Activated T-cell treated with anti-CD3 and anti-CD28 coated beads, Interleukin-2, amount 50 U/mL, for 48 hours (primary cell): ENCODE measurements around the gene BIN1.
"Not testable (repeated sequence)": the region's sequence is repeated elsewhere in the genome, so short reads cannot be mapped to it uniquely, and the experiment has no call there.

ENCODE experiments used
- DNase-seq, 2 experiments: peaks; one replicate each; pipeline ENCODE4 v3.0.0-alpha.2; 2020

Gene BIN1

GRCh38 chr2:127134235-127134634 is 27.3 kb upstream of the BIN1 start:
- DNase-seq, result no peak

DNA sequence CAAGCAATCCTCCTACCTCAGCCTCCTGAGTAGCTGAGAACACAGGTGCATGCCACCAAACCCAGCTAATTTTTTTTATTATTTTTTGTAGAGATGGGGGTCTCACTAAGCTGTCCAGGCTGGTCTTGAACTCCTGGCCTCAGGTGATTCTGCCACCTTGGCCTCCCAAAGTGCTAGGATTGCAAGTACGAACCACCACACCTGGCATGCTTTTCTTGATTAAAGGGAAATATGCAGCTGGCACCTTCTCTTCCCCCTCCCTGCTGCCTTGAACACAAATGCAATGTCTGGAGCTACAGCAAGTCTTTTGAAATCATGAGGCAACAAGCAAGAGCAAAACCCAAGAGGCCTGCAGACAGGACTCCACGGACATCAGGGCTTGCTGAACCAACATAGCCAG is 26.8 kb upstream of the BIN1 start:
- no peak for DNase-seq

DNA sequence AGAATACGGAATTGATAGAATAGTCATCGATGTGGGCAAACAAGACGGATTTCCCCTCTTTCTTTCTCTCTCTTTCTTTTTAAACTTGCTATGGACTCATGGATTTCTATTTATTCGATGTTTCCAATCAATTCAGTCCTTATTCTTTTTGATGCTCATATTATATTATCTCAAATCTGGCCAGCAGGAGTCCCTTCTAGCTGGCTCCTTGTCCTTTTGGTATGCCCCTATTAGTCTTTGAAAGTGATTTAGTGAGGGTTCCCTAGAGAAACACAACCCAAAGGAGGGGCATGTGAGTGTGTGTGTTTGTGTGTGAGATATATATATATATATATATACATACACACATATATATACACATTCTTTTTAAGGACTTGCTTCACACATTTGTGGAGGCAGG is 23.5 kb upstream of the BIN1 start:
- no peak for DNase-seq

GRCh38 chr2:127129937-127130336 is 23.0 kb upstream of the BIN1 start:
- no peak for DNase-seq

DNA sequence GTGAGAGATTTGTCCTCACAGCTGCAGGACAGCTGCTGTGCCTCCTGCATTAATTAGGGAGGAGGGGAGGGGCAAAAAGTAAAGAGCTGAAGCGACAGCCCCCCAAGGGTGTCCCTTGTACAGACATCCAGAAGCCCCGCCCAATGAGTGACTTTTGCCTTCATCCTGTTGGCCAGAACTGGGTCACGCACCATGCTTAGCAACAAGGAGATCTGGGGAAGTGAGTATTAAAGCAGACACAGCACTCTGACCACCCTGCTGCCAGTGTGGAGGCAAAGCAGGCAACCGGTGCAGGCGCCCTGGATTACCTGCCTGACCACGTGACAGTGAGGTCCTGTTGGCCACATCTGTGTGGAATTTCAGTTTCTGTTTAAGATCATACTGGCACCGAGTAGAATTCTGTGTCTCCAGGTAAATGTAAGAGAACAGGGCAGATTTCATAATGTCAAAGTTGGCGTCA is 21.5 kb upstream of the BIN1 start:
- no peak for DNase-seq

DNA sequence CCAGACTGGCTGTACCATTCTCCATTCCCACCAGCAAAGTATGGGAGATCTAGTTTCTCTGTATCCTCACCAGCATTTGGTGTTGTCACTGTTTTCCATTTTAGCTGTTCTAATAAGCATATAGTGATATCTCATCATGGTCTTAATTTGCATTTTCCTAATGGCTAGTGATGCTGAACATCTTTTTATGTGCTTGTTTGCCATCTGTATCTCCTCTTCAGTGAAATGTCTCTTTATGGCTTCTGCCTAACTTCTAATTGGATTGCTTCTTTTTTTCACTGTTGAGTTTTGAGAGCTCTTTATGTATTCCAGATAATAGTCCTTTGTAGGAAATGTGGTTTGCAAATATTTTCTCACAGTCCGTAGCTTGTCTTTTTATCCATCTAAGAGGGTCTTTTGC is 18.9 kb upstream of the BIN1 start:
- DNase-seq, result no peak

GRCh38 chr2:127124426-127124825 is 17.5 kb upstream of the BIN1 start:
- DNase-seq, result no peak

- no peak for DNase-seq
Measured at GRCh38 chr2:127122361-127123027, 15.5 kb upstream of the BIN1 start.

GRCh38 chr2:127121776-127122176 is 14.8 kb upstream of the BIN1 start:
- DNase-seq, result no peak

DNA sequence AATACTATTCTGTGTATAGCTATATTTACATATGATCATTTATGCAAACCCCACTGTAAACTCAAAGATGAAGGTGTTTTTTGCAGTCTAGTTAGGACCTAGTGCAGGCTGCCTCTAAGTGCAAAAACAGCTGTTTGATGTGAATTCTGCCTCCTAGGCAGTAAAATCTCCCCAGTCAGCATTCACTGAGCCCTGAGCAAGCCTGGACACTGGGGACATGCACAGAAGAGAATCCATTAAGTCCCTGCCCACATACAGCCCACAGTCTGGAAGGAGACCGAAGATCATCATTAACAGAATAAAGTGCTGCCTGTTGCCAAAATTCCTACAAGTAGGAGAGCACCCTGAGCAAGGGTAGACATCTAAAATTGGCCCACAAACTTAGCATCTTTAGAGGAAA is 14.4 kb upstream of the BIN1 start:
- no peak for DNase-seq

DNA sequence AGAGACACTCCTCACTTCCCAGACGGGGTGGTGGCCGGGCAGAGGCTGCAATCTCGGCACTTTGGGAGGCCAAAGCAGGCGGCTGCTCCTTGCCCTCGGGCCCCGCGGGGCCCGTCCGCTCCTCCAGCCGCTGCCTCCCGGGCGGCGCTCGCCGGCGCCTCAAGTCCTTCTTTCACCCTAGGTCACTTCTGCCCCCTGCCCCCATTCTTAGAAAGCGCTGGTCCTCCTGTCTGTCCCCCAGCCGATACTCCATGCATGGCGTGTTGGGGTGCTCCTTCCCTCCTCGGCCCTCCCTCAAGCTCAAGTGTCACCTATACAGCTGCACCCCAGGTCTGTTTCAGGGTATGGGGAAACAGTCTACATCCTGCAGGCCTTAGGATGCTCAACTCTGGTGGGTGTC is 13.5 kb upstream of the BIN1 start:
- DNase-seq, result not testable (repeated sequence)

DNA sequence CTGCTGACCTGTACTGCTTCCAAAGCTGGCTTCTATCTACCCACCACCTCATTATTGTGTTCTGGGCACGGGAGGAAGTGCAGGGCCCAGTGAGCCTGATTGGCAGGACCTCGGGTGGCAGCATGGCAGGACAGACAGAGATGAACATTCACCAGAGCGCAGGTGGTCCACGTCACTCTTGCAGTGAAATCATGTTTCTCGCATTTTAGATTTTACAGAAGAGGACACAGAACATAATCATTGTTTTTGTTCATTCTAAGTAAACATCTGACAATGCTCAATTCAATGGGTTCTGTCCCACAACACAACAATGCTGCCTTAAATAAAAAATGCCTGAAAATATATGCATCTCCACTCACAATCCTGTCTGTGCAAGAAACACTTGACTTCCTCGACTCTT is 11.5 kb upstream of the BIN1 start:
- DNase-seq, result no peak

- DNase-seq, result no peak
Measured at GRCh38 chr2:127118038-127118437, 11.1 kb upstream of the BIN1 start.

DNA sequence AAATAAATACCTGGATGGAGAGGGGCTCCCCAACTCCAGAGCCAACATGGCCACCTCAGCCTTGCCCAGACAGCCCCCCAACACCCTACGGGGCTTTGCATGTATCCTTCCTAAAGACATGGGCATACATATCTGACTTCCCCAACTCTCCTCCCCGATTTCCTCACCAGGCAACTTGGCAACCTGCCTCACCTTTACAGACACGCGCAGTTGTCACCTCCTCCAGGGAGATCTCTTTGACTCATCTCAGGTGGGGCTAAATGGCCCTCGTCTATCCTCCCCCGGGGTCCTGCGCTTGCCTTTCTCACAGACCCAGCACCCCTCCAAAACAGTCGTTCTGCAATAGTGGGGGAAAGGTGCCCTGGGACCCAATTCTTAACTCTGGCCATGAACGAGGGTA is 10.6 kb upstream of the BIN1 start:
- DNase-seq, result no peak

GRCh38 chr2:127115471-127116199 is 8.7 kb upstream of the BIN1 start:
- DNase-seq, result no peak

- no peak for DNase-seq
Measured at GRCh38 chr2:127110985-127111384, 4.0 kb upstream of the BIN1 start.

DNA sequence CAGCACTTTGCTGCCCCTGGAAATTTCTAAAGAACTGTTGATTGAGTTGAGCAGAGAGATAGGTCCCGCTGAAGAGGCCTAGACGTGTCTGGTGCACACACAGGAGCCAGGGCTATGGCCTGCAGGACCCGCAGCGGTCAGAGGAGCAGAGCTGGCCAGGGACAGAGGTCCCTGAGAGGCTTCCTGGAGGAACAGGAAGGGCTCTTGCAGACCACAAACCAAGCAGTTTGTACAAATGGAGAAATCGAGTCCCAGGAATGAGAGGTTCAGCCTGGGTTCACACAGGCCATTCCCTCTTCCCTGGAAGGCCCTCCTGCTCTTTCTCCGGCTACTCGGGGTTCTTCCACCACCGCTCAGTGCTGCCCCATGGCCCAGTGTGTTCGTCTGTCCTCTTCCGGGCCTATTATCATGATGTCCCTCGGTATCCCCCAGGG is 1.2 kb upstream of the BIN1 start:
- peak in 1 of 2 experiments; percentile 10 for DNase-seq

DNA sequence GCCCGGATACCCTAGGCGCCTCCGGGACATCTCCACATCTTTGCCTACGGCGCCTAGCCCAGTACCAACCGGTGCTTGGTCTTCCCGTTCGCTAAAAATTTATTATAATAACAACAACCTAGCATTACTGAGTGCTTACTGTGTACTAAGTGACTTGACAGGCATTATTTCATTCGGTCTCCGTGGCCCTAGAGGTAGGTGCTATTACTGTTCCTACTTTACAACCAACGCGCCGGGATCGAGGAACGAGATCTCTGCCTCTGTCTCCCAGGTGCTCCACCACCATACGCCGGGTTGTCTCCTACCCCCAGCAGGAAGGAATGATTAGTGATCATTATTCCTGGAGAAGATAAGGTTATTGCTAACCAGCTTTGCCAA is 657 bp upstream of the BIN1 start:
- DNase-seq, result no peak

DNA sequence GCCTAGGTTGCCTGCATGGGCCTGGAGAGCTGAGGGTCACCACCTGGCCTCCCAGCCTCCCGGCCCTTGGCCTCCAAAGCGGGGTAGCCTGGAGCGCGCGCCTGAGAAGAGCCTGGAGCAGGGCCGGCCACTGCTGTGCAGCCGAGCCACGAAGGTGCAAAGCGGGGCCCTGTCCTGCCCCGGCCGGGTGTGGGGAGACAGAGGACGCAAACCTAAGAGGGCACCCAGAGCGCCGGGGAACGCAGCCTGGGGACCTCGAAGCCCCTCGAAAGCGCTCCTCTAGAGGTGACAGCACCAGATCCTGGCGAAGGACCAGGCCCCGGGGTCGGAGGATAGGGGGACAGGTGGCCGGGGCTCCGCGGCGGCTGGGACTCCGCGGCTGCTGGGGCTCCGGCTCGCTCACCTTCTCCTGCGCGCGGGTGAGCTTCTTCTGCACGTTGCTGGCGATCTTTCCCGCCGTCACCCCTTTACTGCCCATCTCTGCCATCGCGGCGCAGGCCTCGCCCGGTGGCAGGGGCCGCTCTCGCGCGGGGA is 430 bp downstream of the BIN1 start:
- peak in 1 of 2 experiments; percentile 32 for DNase-seq

DNA sequence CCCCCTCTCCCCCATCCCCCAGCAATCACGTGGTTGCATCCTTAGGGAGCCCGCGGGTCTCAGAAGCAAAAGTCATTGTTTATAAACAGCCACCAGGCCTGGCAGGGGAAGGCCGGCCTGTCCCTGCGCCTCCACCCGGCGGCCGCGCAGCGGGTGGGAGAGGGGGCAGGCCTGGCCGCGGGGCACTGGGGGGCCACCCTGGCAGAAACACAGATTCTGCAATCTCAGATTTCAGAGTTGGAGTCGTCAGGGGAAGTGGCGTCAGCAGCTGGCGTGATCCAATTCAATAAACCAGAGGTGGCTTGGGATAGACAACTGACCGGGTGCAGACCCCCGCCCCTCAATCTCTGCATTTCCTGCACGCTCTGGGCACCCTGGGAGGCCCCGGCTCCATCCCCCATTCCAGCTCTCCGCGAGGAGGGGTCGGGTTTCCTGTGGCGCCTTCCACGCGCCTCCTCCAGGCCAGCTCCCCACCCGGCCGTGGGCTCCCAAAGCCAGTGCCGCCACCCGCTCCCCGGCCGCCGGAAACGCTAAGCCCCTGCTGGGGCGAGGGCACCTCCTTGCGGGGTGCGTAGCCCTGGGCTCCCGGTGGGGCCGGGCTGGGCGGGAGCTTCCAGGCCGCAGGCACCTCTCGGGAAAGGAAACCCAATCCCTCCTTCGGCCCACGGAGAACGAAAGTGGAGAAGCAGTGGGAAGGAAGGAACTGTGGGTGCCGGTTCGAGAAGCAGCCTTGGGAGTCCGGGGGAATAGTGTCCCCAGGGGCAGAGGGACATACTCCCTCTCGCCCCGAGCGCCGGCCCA is 1.1 kb downstream of the BIN1 start:
- peak in 1 of 2 experiments; percentile 15 for DNase-seq

GRCh38 chr2:127104881-127105655 is 1.9 kb downstream of the BIN1 start:
- DNase-seq, result peak in 1 of 2 experiments; percentile 17

GRCh38 chr2:127104166-127104660 is 2.7 kb downstream of the BIN1 start:
- DNase-seq, result no peak
